HepG2 (cell line): ENCODE measurements around the gene UCK2. TPM values are rescaled to one million over a fixed set of nuclear protein-coding genes. Genes with fewer than 3 reads are reported as not detected.

ENCODE experiments used
- ATAC-seq: fragments of 200-7000 bp; cut with Tn5 transposase; 3 replicates; pipeline ENCODE4 v1.9.1; 2020; ENCODE audit warnings: mild to moderate bottlenecking, moderate library complexity
- BruUV-seq: library from RNA; stranded (reverse); fragments of 400-500 nt; replicated peaks from 2 replicates; lab custom pipeline; 2021; lab: Mats Ljungman, UMichigan
- CTCF ChIA-PET: fragments of 300-600 bp; formaldehyde crosslinking; extraction: SDS; loops from one replicate; lab custom pipeline; 2021; ENCODE audit warnings: low total read pairs, inconsistent platforms, low intra/inter-chr PET ratio; lab: Yijun Ruan, JAX
- POLR2A ChIA-PET: fragments of 350-600 bp; sonication (Branson Sonifier 250); formaldehyde crosslinking; loops from one replicate; lab custom pipeline; 2020; ENCODE audit warnings: antibody characterized with exemption, inconsistent platforms; lab: Yijun Ruan, JAX
- DNase-seq: peaks from one replicate; pipeline ENCODE4 v3.0.0-alpha.2; 2015; ENCODE audit warnings: low spot score
- FAIRE-seq: peaks from 3 replicates; lab custom pipeline; 2011; peaks lifted over from hg19 to GRCh38; lab: Jason Lieb, UNC
- H2AFZ ChIP-seq: one replicate; pipeline ENCODE4 v1.6.1; 2011; ENCODE audit warnings: low read length, inconsistent platforms
- H3K27ac ChIP-seq: fragments of 300-600 bp; 3 replicates; pipeline ENCODE4 v1.8.0; 2011; ENCODE audit warnings: mixed run types, mild to moderate bottlenecking, mixed read lengths, low read length, inconsistent platforms; ENCODE audit not compliant: insufficient read depth; ENCODE audit errors: extremely low read length
- H3K27me3 ChIP-seq, 2 experiments: fragments of 200-600 bp in 1 of 2; 2 replicates in 1 of 2; 3 replicates in 1 of 2; pipeline versions ENCODE4 v1.6.0 to v1.8.0; 2011; ENCODE audit warnings: low read length in 2 of 2, mild to moderate bottlenecking in 2 of 2, moderate library complexity in 2 of 2, inconsistent platforms in 1 of 2; ENCODE audit not compliant: insufficient read depth in 2 of 2, control insufficient read depth in 1 of 2
- H3K36me3 ChIP-seq, 2 experiments: fragments of 200-600 bp in 1 of 2; replicated peaks in 1 of 2; 2 replicates in 1 of 2; 3 replicates in 1 of 2; pipeline versions ENCODE4 v1.5.1 to v1.8.0; 2011; ENCODE audit warnings: low read length in 2 of 2, inconsistent platforms in 1 of 2; ENCODE audit not compliant: insufficient read depth in 2 of 2, control insufficient read depth in 1 of 2
- H3K4me1 ChIP-seq: 2 replicates; pipeline ENCODE4 v1.5.1; 2012; ENCODE audit warnings: low read length, inconsistent platforms; ENCODE audit not compliant: insufficient read depth
- H3K4me2 ChIP-seq: 2 replicates; pipeline ENCODE4 v1.6.0; 2011; ENCODE audit warnings: low read depth, low read length, inconsistent platforms
- H3K4me3 ChIP-seq, 3 experiments: fragments of 200-600 bp in 1 of 3; sonication (generic), shearing (Covaris generic) in 1 of 3; replicated peaks in 1 of 3; 2 replicates each; pipeline ENCODE4 v1.5.1; 2011 to 2016; ENCODE audit warnings: low read length in 3 of 3, inconsistent platforms in 2 of 3, low read depth in 2 of 3, mild to moderate bottlenecking in 2 of 3, control low read depth in 1 of 3, mixed read lengths in 1 of 3; ENCODE audit not compliant: insufficient read depth in 1 of 3
- H3K79me2 ChIP-seq: one replicate; pipeline ENCODE4 v1.6.1; 2011; ENCODE audit warnings: low read length, inconsistent platforms; ENCODE audit not compliant: insufficient read depth
- H3K9ac ChIP-seq: 2 replicates; pipeline ENCODE4 v1.6.0; 2011; ENCODE audit warnings: mild to moderate bottlenecking, low read depth, low read length, inconsistent platforms; ENCODE audit not compliant: insufficient read depth
- H3K9me3 ChIP-seq: 2 replicates; pipeline ENCODE4 v1.5.1; 2012; ENCODE audit warnings: mild to moderate bottlenecking, low read length
- H4K20me1 ChIP-seq: 2 replicates; pipeline ENCODE4 v1.6.0; 2011; ENCODE audit warnings: inconsistent platforms, mild to moderate bottlenecking, low read length, moderate library complexity; ENCODE audit not compliant: insufficient read depth
- AGO2 ChIP-seq: fragments of 200-400 bp; formaldehyde crosslinking; optimal IDR thresholded peaks from 2 replicates; pipeline ENCODE3; 2017; ENCODE audit warnings: mild to moderate bottlenecking, low read depth, low read length, moderate library complexity
- MBD4 ChIP-seq: IDR thresholded peaks from 2 replicates; pipeline ENCODE4 v1.6.1; 2012; ENCODE audit warnings: low read length, inconsistent platforms, borderline replicate concordance
- SMAD3 ChIP-seq: sonication (generic); formaldehyde crosslinking; IDR thresholded peaks from 2 replicates; pipeline ENCODE4 v1.4.0; 2020; ENCODE audit warnings: missing genetic modification reagents
- TEAD3 ChIP-seq: optimal IDR thresholded peaks from 2 replicates; pipeline ENCODE3; 2016; ENCODE audit warnings: borderline replicate concordance
- TOPORS ChIP-seq: sonication (generic); formaldehyde crosslinking; IDR thresholded peaks from 2 replicates; pipeline ENCODE4 v1.8.0; 2023; ENCODE audit warnings: mild to moderate bottlenecking, missing genetic modification reagents
- ZNF17 ChIP-seq: sonication (generic); formaldehyde crosslinking; IDR thresholded peaks from 2 replicates; pipeline ENCODE4 v1.5.0; 2020; ENCODE audit warnings: mild to moderate bottlenecking, missing genetic modification reagents
- ZNF18 ChIP-seq: sonication (generic); formaldehyde crosslinking; IDR thresholded peaks from 2 replicates; pipeline ENCODE4 v1.8.0; 2022; ENCODE audit warnings: mild to moderate bottlenecking, missing genetic modification reagents; ENCODE audit not compliant: insufficient replicate concordance
- ZNF274 ChIP-seq: sonication (generic); formaldehyde crosslinking; IDR thresholded peaks from 2 replicates; pipeline ENCODE4 v1.5.1; 2020; ENCODE audit warnings: mild to moderate bottlenecking, missing genetic modification reagents
- ZNF33A ChIP-seq: sonication (generic); formaldehyde crosslinking; IDR thresholded peaks from 2 replicates; pipeline ENCODE4 v1.5.1; 2020; ENCODE audit warnings: missing genetic modification reagents, mild to moderate bottlenecking, moderate library complexity, borderline replicate concordance
- ZNF776 ChIP-seq: sonication (generic); formaldehyde crosslinking; IDR thresholded peaks from 2 replicates; pipeline ENCODE4 v1.4.0; 2020; ENCODE audit warnings: mild to moderate bottlenecking, missing genetic modification reagents
- WGBS: methylation state at CpG from one replicate; pipeline ENCODE4 v1.1.6; 2017; ENCODE audit warnings: low lambda C conversion rate; 5-methylcytosine and 5-hydroxymethylcytosine counted together
- in situ Hi-C: cut with HindIII; loops from 2 replicates; pipeline ENCODE4 v1.10.0; 2017; ENCODE audit warnings: low pct_unique_long_range_greater_than_20kb; ENCODE audit not compliant: extremely low pct_ligation_motif_present
- intact Hi-C: fragments of 100-400 bp; cut with micrococcal nuclease; formaldehyde crosslinking; loops from one replicate; pipeline ENCODE4 v1.10.0; 2022; ENCODE audit not compliant: unreplicated experiment
- polyA plus RNA-seq, 8 experiments: library from polyadenylated mRNA; depleted of rRNA in 3 of 8; stranded (reverse) in 7 of 8; unstranded in 1 of 8; fragments of >200 nt; fragmentation: Illumina TruSeq in 4 of 8; extraction: Trizol in 4 of 8; gene quantifications; 2 replicates each; pipeline versions ENCODE4 v1.2.1 to v1.2.3, GENCODE V29; 2011 to 2016; ENCODE audit warnings: low read depth in 4 of 8, missing spikeins in 1 of 8, mixed read lengths in 1 of 8; ENCODE audit not compliant: insufficient read depth in 1 of 8
- total RNA-seq, 5 experiments: library from RNA; depleted of rRNA; stranded (reverse); fragments of >200 nt; fragmentation: Illumina TruSeq; extraction: Trizol; gene quantifications; 2 replicates each; pipeline ENCODE4 v1.2.3, GENCODE V29; 2016; ENCODE audit warnings: low read depth in 1 of 5

The UCK2 gene
- total and polyA plus RNA-seq, 2 of the 13 experiments (the other 11 are each of a cell fraction or from before 2014, with no cell fraction given), result 64.3 to 78.0 TPM

- TF ChIP-seq ZNF17 (CRISPR knock-in tag) (no peak), TEAD3 (CRISPR knock-in tag) (no peak), ZNF776 (no peak), ZNF18 (CRISPR knock-in tag) (no peak), ZNF274 (no peak), SMAD3 (CRISPR knock-in tag) (no peak), AGO2 (no peak)
- TF ChIP-seq, all 625 proteins: peak for 0
Measured at GRCh38 chr1:165852871-165853270, 25.5 kb downstream of the UCK2 start (continued).

DNA sequence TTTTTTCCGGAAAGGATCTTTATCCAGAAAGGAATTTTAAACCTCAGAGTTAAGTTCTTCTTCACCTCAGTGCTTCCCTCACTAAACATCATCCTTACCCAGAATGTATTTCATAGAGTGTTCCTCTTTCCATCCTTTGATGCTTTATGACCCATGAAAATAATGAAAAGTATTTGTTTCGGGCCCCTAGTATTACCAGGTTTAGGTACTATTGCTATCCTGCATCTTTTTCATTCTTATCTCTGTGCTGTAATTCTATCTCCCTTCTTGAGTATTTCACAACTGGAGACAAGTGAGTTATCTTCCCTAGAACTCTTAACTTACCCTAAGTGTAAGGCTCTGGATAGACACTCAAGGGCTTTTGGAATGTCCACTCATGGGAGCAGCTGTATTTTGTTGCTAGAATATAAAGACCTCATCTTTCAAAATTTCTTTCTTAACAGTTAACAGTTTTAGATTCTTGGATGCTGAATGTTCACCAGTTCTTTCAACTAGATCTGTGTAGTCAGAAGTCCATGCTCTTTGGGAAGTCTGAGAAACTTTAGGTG lies 26.2 kb downstream of the UCK2 start:
- no peak overlapping the region for H2AFZ ChIP-seq
- no peak overlapping the region for H3K4me2 ChIP-seq
- no TSS peak for BruUV-seq
- H3K36me3 ChIP-seq, result no peaks in the 10 kb centered on the region
- ChIA-PET POLR2A (no interaction called here), CTCF (no interaction called here)
- no peak for DNase-seq
- no peak overlapping the region for H3K27ac ChIP-seq
- H3K9me3 ChIP-seq, result no peaks in the 10 kb centered on the region
- peaks cover 89% of the 10 kb centered on the region for H3K79me2 ChIP-seq
- TF ChIP-seq ZNF33A (CRISPR knock-in tag) (no peak), TOPORS (CRISPR knock-in tag) (no peak), MBD4 (no peak)
- ATAC-seq, result no peak
- H3K27me3 ChIP-seq, result no peaks in the 10 kb centered on the region
- intact Hi-C loops, result no loop called here
- in situ Hi-C loops, result no loop called here
- H3K9ac ChIP-seq, result no peak overlapping the region
- peaks cover 51% of the 10 kb centered on the region for H4K20me1 ChIP-seq
- no peak for FAIRE-seq
- peaks cover 61% of the 10 kb centered on the region for H3K4me1 ChIP-seq
- H3K4me3 ChIP-seq, result no peak overlapping the region
- WGBS, result 92% methylated on average over 2 of the region's 2 CpGs
